WTC11 (cell line): ENCODE results near the gene VPS18.

Experiments
- AFF4 ChIP-seq: sonication (generic); formaldehyde crosslinking; IDR thresholded peaks from 2 replicates; pipeline ENCODE4 v1.8.1; 2023; ENCODE audit warnings: mild to moderate bottlenecking, missing genetic modification reagents, borderline replicate concordance
- ATF6 ChIP-seq: sonication (generic); formaldehyde crosslinking; IDR thresholded peaks from 2 replicates; pipeline ENCODE4 v1.8.1; 2023; ENCODE audit warnings: mild to moderate bottlenecking, missing genetic modification reagents
- CTCF ChIP-seq: fragments of 200-600 bp; IDR thresholded peaks from 2 replicates; pipeline ENCODE4 v1.8.0; 2022; ENCODE audit warnings: antibody characterized with exemption
- E2F4 ChIP-seq: sonication (generic); formaldehyde crosslinking; IDR thresholded peaks from 2 replicates; pipeline ENCODE4 v1.8.1; 2022; ENCODE audit warnings: low read depth, mild to moderate bottlenecking, moderate library complexity, missing genetic modification reagents, borderline replicate concordance
- E2F5 ChIP-seq: sonication (generic); formaldehyde crosslinking; IDR thresholded peaks from 2 replicates; pipeline ENCODE4 v1.8.1; 2022; ENCODE audit warnings: mild to moderate bottlenecking, moderate library complexity, missing genetic modification reagents
- ETV6 ChIP-seq: sonication (generic); formaldehyde crosslinking; IDR thresholded peaks from 2 replicates; pipeline ENCODE4 v1.8.1; 2022; ENCODE audit warnings: mild to moderate bottlenecking, missing genetic modification reagents
- FOXK1 ChIP-seq: sonication (generic); formaldehyde crosslinking; IDR thresholded peaks from 2 replicates; pipeline ENCODE4 v1.8.0; 2022; ENCODE audit warnings: mild to moderate bottlenecking, moderate library complexity, missing genetic modification reagents
- IRF1 ChIP-seq: sonication (generic); formaldehyde crosslinking; IDR thresholded peaks from 2 replicates; pipeline ENCODE4 v1.8.0; 2023; ENCODE audit warnings: missing genetic modification reagents
- RELA ChIP-seq: sonication (generic); formaldehyde crosslinking; IDR thresholded peaks from 2 replicates; pipeline ENCODE4 v1.8.1; 2022; ENCODE audit warnings: missing genetic modification reagents, mild to moderate bottlenecking, borderline replicate concordance
- SP1 ChIP-seq: sonication (generic); formaldehyde crosslinking; conservative IDR thresholded peaks from 2 replicates; pipeline ENCODE4 v1.8.1; 2022; ENCODE audit warnings: missing genetic modification reagents
- TEAD4 ChIP-seq: sonication (generic); formaldehyde crosslinking; IDR thresholded peaks from 2 replicates; pipeline ENCODE4 v1.8.0; 2022; ENCODE audit warnings: mild to moderate bottlenecking, missing genetic modification reagents
- ZNF263 ChIP-seq: sonication (generic); formaldehyde crosslinking; IDR thresholded peaks from 2 replicates; pipeline ENCODE4 v1.8.1; 2022; ENCODE audit warnings: low read depth, mild to moderate bottlenecking, moderate library complexity, missing genetic modification reagents
- ZNF671 ChIP-seq: fragments of 250-450 bp; sonication (Bioruptor Pico); IDR thresholded peaks from 2 replicates; pipeline ENCODE4 v1.8.0; 2021; ENCODE audit warnings: mild to moderate bottlenecking

- TF ChIP-seq CTCF (no peak), AFF4 (no peak), E2F4 (CRISPR knock-in tag) (no peak), ATF6 (CRISPR knock-in tag) (no peak), RELA (CRISPR knock-in tag) (no peak), ZNF263 (CRISPR knock-in tag) (no peak), SP1 (CRISPR knock-in tag) (no peak), ETV6 (CRISPR knock-in tag) (no peak), IRF1 (CRISPR knock-in tag) (no peak), TEAD4 (no peak), FOXK1 (CRISPR knock-in tag) (no peak), ZNF671 (CRISPR knock-in tag) (no peak), E2F5 (CRISPR knock-in tag) (no peak)
These were observed 46.9 kb upstream of the VPS18 start for GRCh38 chr15:40847223-40847961.
